Measurements from ENCODE around the gene FITM2.

Gene FITM2

DNA sequence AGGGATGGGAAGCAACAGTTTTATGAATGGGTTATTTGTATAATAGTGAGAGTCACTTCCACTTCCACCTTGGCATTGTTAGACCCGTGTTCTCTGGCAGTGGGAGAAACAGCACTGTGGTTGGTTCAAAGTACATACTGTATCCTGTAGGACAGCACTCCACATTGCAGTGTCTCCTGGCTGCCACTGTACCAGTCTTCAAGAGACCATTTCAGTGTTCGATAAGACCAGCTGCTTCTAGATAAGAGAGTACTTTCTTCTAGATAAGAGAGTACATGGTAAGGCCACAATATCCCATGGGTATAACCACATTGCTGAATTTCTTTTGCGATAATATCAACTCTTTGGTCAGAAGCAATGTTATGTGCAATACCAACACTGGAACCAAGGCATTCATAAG, 28.8 kb downstream of the FITM2 start:
- no peak for DNase-seq

DNA sequence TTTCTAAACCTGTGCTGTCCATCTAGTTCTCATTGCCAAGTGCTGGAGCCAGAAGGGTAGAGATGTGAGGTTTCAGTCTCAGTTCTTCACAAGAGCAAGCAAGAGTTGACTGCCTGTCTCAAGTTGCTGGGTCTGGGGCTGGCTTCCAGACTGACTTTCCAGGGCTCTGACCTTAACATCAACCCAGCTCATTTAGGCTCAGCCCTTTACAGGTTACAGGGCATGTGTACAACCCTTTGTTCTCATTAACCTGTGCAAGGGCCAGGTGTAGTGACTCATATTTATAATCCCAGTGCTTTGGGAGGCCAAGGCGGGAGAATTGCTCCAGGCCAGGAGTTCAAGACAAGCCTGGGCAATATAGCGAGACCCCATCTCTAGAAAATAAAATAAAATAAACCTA, 30.6 kb downstream of the FITM2 start:
- DNase-seq = no peak

DNA sequence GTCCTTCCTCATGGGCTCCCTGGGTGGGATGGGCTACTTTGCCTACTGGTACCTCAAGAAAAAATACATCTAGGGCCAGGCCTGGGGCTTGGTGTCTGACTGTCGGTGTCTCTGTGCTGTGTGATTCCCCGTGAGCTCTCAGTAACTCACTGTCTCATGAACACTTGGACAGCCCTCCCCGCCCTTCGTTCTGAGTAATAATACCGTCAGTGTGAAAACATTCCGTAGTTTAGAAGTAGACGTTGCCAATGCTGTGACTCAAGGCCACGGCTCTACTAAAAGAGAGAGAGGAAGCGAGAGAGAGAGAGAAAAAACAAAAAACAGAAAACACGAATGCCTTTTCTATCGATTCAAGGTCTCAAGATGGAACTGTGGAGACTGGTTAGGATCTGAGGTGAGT, 31.8 kb downstream of the FITM2 start:
- DNase-seq = peak in 1 of 51 donors; percentile 14

DNA sequence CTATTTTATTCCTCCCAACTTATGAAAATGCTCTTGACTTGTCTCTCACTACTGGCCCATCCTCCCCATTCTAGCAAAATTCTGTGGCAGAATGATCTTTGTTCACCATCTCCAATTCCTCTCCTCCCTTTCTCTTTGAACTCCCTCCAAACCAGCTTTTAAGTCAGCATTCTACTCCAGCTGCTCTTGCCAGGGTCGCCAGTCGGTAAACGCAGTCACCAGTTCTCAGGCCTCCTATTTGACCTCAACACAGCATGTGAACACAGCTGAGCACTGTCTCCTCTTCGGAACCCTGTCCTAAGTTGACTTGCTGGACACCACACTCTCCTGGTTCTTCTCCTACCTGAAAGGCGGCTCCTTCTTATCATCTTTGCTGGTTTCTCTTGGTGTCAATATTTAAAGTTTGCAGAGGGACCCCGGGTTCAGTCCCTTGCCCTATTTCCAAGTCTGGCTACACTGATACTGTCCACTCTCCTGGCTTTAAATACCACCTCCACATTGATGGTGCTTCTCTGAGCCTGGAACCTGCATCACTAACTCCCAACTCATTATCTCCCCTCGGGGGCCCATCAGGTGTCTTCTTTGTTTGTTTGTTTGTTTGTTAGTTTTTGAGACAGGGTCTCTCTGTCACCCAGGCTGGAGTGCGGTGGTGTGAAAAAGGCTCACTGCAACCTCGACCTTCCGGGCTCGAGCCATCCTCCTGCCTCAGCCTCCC, 36.5 kb downstream of the FITM2 start:
- DNase-seq = no peak

DNA sequence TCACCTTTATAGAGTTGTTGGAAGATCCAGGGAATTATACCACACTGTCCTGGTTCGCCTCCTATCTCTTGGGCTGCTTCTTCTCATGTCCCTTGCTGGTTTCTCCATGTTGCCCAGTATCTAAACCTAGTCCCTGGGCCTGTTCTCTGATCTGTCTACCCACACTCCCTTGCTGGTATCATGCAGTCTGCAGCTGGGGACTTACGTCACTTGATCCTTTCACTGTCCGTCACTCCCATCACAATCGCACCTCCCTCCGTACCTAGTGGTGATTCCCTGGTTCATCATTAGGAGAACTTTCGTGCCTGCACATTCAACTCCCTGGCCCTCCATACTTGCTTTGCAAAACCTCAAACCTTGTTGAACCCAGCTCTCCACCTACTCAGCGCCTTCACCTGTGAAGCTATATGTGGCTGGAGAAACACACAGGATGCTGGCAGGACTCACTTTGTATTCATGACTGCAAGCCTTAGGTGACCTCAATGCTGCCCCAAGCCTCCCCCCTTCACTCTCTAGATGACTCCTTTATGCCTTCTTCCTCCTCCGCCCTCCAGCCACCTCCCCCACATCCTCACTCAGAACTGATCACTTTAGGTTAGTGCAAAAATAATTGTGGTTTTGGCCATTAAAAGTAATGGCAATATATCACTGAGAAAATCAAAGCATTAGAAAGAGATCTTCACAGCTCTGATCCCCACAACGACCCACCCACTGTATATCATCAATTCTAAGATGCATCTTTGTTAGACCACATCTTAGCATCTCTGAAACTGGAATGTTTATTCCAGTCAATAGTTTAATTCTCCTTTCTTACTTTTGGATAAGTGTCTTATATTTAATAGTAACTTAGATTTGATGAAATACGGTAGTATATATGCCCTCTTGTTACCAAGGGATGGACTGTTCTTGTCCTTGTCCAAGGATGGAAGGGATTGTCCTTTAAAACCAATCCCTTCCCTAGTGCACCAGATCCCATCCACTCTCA, 37.5 kb downstream of the FITM2 start:
- no peak for DNase-seq

DNA sequence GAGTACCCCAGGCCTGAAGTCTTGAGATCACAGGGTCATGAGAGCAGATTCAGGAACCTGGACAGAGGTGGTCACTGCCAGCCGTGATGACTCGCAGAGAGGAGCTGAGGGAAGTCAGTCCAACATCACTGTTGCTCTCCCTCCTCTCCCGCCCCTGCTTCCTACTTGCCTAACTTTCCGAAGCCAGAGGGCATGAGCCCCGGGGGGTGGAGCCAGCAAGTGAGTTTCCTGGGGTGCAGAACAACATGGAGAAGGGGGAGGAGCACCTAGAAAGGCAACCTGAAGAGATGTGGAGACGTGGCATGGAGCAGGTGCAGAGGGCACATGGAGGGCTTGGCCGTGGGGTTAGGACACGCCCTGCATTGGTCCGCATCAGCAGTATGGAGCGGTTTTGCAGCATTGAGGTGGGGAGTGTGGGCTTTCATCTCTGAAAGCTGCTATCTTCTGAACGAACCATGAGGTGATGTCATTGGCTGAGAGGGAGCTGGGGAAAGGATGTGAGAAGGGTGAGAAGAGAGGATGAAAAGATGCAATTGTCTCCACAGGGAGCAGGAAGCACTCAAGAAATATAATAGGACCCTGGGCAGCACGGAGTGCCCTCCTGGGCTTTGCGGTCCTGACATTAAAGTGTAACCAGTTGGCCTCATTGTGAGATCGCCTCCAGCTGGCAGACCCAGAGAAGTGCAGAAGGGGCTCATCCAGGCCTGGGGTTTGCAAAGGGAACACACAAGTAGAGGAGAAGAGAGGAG, 38.9 kb downstream of the FITM2 start:
- no peak for DNase-seq

DNA sequence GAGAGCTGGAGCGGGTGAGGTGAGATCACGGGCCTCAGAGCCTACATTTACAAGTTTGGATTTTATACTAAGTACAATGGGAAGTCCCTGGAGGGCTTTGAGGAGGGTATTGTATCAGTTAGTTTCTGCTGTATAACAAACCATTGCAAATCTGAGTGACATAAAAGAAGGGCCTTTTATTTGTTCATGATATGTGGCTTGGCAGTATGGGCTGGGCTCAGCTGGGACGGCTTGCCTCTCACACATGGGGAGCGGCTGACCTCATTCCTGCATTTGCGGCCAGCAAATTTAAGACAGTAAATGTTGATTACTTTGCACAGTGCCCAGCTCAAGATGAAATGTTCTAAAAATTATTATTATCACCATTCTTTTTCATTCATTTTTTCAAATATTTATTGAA, 42.2 kb downstream of the FITM2 start:
- no peak for DNase-seq

DNA sequence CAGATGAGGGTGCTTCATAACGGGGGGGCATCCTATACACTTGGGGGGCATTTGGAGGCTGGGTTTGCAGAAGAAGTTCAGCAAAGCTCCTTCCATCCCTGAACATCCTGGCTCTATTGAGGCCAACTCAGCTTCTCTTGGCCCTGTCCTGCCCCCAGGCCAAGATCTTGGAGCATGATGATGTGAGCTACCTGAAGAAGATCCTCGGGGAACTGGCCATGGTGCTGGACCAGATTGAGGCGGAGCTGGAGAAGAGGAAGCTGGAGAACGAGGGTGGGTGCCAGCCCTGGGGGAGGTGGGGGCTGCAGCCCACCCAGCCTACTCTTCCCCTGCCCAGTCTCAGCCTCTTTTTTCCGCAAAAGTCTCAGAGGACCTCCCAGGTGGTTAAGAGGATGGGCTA, 46.7 kb downstream of the FITM2 start:
- DNase-seq = no peak

DNA sequence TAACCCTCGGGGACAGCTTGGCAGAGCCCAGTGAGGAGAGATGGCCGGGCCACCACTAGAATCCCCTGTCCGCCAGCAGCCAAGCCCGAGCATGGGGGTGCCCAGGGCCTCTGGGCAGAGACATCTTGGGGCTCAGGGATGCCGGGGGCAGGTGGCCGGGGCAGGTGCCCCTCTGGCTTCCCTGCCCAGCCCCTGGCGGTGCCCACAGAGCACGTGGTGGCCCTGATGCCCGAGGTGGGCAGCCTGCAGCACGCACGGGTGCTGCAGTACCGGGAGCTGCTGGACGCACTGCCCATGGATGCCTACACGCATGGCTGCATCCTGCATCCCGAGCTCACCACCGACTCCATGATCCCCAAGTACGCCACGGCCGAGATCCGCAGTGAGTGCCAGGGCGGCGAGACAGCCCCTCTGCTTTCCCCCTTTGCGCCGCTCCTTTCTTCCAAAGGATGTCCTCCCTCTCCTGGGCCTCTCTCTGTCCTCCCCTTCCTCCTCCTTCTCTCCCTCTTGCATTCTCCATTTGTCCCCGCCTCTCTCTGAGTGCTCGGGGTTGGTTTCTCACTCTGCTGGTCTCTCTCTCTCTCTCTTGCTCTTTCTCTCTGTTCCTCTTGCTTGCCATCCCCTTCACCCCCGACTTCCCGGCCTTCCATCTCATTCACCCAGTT, 52.6 kb downstream of the FITM2 start:
- no peak for DNase-seq

DNA sequence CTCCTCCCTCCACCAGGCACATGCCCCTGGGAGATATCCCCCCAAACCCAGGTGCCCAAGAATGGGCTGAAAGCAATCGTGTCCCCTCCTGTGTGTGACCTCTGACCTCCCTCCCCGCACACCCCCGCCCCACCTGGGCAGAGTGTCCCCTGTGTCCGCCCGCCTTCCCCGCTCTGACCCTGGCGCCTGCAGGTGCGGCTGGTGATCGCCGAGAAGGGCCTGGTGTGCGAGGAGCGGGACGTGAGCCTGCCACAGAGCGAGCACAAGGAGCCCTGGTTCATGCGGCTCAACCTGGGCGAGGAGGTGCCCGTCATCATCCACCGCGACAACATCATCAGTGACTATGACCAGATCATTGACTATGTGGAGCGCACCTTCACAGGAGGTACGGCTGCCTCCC, 54.0 kb downstream of the FITM2 start:
- no peak for DNase-seq

DNA sequence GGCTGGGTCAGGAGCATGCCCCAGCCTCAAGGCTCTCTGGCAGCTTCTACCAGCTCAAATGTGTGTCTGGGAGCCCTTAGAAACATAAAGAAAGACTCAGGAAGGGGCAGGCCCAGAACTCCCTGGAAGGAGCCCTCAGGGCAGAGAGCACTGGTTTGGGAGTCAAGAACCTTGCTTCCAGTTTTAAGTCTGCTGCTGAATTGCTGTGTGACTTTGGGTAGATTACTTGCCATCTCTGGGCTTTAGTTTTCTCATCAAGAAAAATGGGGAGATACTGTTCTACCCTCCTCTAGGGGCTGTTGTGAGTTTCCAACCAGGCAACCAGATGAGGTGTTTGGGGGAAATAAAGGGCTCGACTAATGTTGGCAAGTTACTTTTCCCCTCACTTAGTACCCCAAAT, 55.1 kb downstream of the FITM2 start:
- no peak for DNase-seq

DNA sequence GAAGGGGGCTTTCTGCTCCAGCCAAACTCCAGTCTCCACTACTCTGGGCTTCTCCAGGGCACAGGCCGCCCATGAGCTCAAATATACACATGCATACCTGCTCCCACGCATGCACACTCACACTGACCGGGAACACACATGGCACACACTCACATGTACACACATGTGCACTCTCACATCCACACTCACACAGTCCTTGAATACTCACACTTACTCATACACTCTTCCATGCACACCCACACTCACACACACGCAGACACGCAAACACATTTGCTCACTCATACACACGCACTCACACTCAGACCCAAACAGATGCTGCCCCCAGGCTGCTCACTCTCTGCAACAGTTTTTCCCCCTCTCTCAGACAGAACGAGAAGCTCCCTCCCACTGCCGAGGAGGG, 56.9 kb downstream of the FITM2 start:
- DNase-seq = no peak

DNA sequence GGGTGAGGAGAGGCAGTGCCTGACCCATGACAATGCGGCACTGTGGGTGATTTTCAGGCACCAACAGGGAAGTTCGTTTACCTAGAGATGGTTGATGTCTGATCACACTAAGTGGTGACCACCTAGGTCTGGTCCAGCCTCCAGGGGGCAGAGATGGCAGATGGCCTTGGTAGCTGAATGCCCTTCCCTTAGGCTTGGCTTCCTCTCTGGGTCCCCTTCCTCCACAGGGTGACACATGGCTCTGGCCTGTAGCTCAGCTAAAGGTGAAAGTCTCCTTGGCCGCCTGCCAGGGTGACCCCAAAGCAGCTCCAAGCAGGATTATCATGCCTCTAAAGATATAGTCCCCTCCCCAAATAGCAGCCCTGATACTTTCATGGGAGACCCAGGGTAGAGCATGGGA, 57.5 kb downstream of the FITM2 start:
- no peak for DNase-seq
